Rectal smooth muscle tissue (tissue), 1 donor: ENCODE results near the gene HTT.

Source experiments
- H3K27ac ChIP-seq: one replicate; pipeline ENCODE4 v1.7.0; 2013; ENCODE audit warnings: low read depth, low read length, inconsistent platforms
- H3K27me3 ChIP-seq: one replicate; pipeline ENCODE4 v1.7.0; 2013; ENCODE audit warnings: low read length; ENCODE audit not compliant: control insufficient read depth, insufficient read depth
- H3K36me3 ChIP-seq: one replicate; pipeline ENCODE4 v1.7.0; 2013; ENCODE audit warnings: low read length; ENCODE audit not compliant: control insufficient read depth, insufficient read depth
- H3K4me1 ChIP-seq: one replicate; pipeline ENCODE4 v1.7.0; 2013; ENCODE audit warnings: low read length; ENCODE audit not compliant: control insufficient read depth, insufficient read depth
- H3K4me3 ChIP-seq: one replicate; pipeline ENCODE4 v1.7.0; 2013; ENCODE audit warnings: low read length
- H3K9ac ChIP-seq: one replicate; pipeline ENCODE4 v1.7.0; 2013; ENCODE audit warnings: low read length

The HTT gene

DNA sequence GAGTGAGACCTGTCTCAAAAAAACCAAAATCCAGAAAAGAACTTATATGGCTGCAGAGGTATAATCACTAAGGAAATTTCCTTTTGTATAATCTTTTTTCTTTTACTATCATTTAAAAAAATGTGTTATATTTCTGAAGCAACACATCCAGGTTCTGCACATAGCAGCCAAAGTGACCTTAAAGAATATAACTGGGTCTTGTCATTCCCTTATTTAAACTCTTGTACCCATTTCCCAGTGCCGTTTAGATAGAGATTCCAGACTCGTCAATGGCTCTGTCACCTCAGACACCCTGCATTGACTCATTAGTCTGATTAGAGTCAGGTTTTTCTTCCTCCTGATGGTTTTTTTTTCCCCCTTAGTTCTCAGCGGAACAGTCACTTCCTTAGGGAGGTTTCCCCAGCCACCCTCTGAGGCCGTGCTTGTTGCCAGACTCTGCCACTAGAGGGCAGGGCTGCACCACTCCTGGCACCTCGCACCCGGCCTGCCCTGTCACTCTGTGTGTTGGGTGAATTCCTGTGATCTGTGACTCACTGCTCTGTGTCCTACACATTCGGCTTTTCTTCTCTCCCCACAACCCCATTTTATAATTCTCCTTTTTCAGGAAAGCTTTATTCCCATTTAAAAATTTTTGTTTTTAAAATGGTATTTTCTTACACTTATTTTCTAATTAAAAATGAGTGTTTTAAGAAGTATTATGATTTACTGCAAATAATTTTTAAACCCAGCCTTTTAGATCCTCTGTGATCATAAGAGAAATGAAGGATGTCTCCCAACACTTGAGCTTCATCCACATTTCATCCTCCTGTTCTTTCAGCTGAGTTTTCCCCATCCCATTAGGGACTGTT, 32.1 kb downstream of the HTT start:
- no peak overlapping the region for H3K27ac ChIP-seq
- no peak overlapping the region for H3K4me3 ChIP-seq
- peaks cover 5% of the 10 kb centered on the region for H3K4me1 ChIP-seq
- H3K36me3 ChIP-seq: peaks cover 17% of the 10 kb centered on the region
- H3K9ac ChIP-seq: no peak overlapping the region
- H3K27me3 ChIP-seq: no peaks in the 10 kb centered on the region

DNA sequence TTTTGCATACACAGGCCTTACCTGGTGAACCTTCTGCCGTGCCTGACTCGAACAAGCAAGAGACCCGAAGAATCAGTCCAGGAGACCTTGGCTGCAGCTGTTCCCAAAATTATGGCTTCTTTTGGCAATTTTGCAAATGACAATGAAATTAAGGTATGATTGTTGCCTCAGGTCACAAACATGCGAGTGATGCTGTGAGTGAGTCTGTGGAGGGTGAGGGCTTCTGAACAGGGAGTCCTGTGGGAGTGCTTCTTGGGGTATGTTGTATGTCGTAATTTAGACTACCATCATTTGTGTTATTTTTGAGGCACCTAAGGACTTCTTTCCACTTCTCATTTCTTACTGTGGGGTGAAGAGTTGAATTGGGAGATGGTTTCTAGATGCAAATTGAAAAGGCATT, 32.8 kb downstream of the HTT start:
- Histone ChIP-seq H3K4me3 (no peak overlapping the region), H3K27me3 (no peaks in the 10 kb centered on the region), H3K4me1 (peaks cover 5% of the 10 kb centered on the region), H3K27ac (no peak overlapping the region), H3K9ac (no peak overlapping the region), H3K36me3 (peaks cover 23% of the 10 kb centered on the region)

- peaks cover 23% of the 10 kb centered on the region for H3K36me3 ChIP-seq
Measured at GRCh38 chr4:3107691-3108121, 33.2 kb downstream of the HTT start.

GRCh38 chr4:3108211-3108610, 33.7 kb downstream of the HTT start:
- Histone ChIP-seq H3K27me3 (no peaks in the 10 kb centered on the region), H3K9ac (no peak overlapping the region), H3K4me3 (no peak overlapping the region), H3K36me3 (peaks cover 23% of the 10 kb centered on the region), H3K4me1 (peaks cover 5% of the 10 kb centered on the region), H3K27ac (peak overlapping the region; percentile 40)

More at GRCh38 chr4:3107691-3108121, 33.2 kb downstream of the HTT start:
- Histone ChIP-seq H3K4me3 (no peak overlapping the region), H3K4me1 (peaks cover 5% of the 10 kb centered on the region), H3K27me3 (no peaks in the 10 kb centered on the region), H3K9ac (no peak overlapping the region), H3K27ac (peak overlapping the region; percentile 40)

GRCh38 chr4:3111461-3111860, 37.0 kb downstream of the HTT start:
- peaks cover 33% of the 10 kb centered on the region for H3K36me3 ChIP-seq
- H3K27ac ChIP-seq: no peak overlapping the region

GRCh38 chr4:3112201-3112600, 37.7 kb downstream of the HTT start:
- Histone ChIP-seq H3K4me3 (no peak overlapping the region), H3K4me1 (peaks cover 5% of the 10 kb centered on the region), H3K27ac (no peak overlapping the region), H3K27me3 (no peaks in the 10 kb centered on the region), H3K36me3 (peaks cover 35% of the 10 kb centered on the region), H3K9ac (no peak overlapping the region)

More at GRCh38 chr4:3111461-3111860, 37.0 kb downstream of the HTT start:
- Histone ChIP-seq H3K9ac (no peak overlapping the region), H3K4me1 (peaks cover 5% of the 10 kb centered on the region), H3K4me3 (no peak overlapping the region), H3K27me3 (no peaks in the 10 kb centered on the region)

GRCh38 chr4:3112609-3113469, 38.4 kb downstream of the HTT start:
- no peak overlapping the region for H3K4me3 ChIP-seq
- peaks cover 3% of the 10 kb centered on the region for H3K4me1 ChIP-seq
- H3K36me3 ChIP-seq: peaks cover 29% of the 10 kb centered on the region
- H3K27ac ChIP-seq: no peak overlapping the region
- H3K27me3 ChIP-seq: no peaks in the 10 kb centered on the region
- no peak overlapping the region for H3K9ac ChIP-seq

GRCh38 chr4:3114377-3114776, 39.9 kb downstream of the HTT start:
- Histone ChIP-seq H3K9ac (no peak overlapping the region), H3K4me1 (no peaks in the 10 kb centered on the region), H3K4me3 (no peak overlapping the region), H3K27ac (no peak overlapping the region), H3K27me3 (no peaks in the 10 kb centered on the region), H3K36me3 (peaks cover 27% of the 10 kb centered on the region)

DNA sequence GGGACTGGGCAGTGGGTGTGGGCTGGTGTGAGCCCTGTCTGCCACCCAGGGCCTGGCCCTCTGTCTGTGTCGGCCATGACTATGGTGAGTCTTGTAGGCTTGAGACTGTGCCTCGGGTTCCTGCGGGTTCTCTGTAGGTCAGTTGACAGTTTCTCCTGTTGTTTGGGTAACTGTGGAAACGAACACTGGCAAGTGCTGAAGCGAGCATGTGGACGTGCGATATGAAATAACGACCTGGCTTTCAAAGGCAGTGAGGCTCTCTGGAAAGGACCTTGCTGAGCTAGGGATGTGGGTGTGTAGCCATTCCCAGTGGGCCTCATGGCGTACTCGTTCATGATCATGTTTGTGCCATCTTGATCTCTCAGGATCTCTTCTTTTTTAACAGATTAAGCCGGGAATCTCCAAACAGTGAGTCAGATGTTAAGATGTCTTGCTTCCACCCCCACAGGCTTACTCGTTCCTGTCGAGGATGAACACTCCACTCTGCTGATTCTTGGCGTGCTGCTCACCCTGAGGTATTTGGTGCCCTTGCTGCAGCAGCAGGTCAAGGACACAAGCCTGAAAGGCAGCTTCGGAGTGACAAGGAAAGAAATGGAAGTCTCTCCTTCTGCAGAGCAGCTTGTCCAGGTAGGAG, 41.3 kb downstream of the HTT start:
- Histone ChIP-seq H3K9ac (no peak overlapping the region), H3K4me1 (no peaks in the 10 kb centered on the region), H3K27ac (no peak overlapping the region), H3K27me3 (no peaks in the 10 kb centered on the region), H3K36me3 (peaks cover 27% of the 10 kb centered on the region), H3K4me3 (no peak overlapping the region)

- peaks cover 2% of the 10 kb centered on the region for H3K4me1 ChIP-seq
- no peak overlapping the region for H3K27ac ChIP-seq
Measured at GRCh38 chr4:3116955-3117354, 42.5 kb downstream of the HTT start.

DNA sequence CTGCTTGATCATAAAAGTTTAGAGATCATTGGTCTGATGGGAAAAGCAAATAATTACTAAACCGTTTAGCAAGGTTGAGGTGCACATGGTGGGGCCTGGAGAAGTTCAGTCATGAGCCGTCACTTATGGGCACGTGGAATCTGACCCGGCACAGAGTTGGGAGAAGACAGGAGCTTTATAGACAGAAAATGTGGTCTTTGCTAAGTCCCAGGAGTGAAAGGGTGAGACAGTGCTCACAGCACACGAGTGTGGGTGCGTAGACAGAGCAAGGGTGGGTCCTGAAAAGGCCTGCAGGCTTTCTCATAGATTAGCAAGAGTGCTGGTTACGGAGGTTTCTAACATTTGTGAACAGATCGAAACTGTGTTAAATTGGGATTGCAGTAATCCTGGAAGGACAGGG, 43.8 kb downstream of the HTT start:
- H3K27ac ChIP-seq: no peak overlapping the region
- H3K27me3 ChIP-seq: no peaks in the 10 kb centered on the region
- H3K4me3 ChIP-seq: no peak overlapping the region
- H3K9ac ChIP-seq: no peak overlapping the region
- H3K4me1 ChIP-seq: peaks cover 13% of the 10 kb centered on the region
- peaks cover 21% of the 10 kb centered on the region for H3K36me3 ChIP-seq

More at GRCh38 chr4:3116955-3117354, 42.5 kb downstream of the HTT start:
- no peaks in the 10 kb centered on the region for H3K27me3 ChIP-seq
- peaks cover 22% of the 10 kb centered on the region for H3K36me3 ChIP-seq
- H3K9ac ChIP-seq: no peak overlapping the region
- H3K4me3 ChIP-seq: no peak overlapping the region

DNA sequence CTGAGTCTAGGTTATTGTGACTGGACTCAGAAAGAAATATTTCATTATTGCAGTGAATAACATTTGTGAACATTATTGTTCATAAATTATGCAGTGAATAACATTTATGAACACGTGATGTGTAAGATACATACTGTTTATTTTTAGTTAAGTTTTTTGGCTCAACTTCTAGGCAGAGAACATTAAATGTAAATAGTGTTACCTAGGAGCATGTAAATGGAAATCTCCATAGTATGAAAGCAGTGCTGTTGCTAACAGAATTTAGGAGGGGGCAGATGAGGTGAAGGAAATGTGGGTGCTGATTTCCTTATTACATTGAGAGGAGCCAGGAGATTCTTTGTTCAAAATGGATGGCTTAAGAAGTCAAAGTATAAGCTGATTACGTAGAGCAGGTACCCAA, 45.0 kb downstream of the HTT start:
- peaks cover 21% of the 10 kb centered on the region for H3K36me3 ChIP-seq
- peaks cover 16% of the 10 kb centered on the region for H3K4me1 ChIP-seq
- H3K27ac ChIP-seq: no peak overlapping the region

More for the DNA sequence above, 45.0 kb downstream of the HTT start:
- Histone ChIP-seq H3K27me3 (no peaks in the 10 kb centered on the region), H3K4me3 (no peak overlapping the region), H3K9ac (no peak overlapping the region)
